GM21360 (cell line): ENCODE data around the gene TTC1.
"Not testable (repeated sequence)": the region's sequence is repeated elsewhere in the genome, so short reads cannot be mapped to it uniquely, and the experiment has no call there.

Experiments used
- ATAC-seq: cut with Tn5 transposase; IDR thresholded peaks from one replicate; pipeline ENCODE4 v1.9.1; 2021; ENCODE audit warnings: mild to moderate bottlenecking, moderate library complexity; ENCODE audit not compliant: unreplicated experiment

TTC1 gene

DNA sequence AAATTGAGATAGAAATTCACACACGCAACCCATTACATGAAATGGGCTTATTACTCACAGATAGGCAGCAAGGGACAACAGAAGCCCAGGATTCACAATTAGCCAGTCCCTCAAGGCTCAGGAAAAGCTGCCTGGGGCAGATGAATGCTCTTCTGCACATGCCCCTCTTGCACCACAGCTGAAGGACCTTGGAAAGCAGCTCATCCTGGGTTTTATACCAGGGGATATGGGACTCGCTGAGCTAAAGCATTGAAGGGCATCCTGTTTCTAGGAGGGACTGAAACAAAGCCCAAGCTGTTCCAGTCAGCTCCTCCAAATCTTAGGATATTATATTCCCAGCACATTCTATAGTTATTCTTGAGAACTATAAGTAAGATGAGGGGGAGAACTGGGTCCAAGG lies 15.7 kb upstream of the TTC1 start:
- no peak for ATAC-seq

GRCh38 chr5:159995907-159996306 lies 13.0 kb upstream of the TTC1 start:
- ATAC-seq: no peak

DNA sequence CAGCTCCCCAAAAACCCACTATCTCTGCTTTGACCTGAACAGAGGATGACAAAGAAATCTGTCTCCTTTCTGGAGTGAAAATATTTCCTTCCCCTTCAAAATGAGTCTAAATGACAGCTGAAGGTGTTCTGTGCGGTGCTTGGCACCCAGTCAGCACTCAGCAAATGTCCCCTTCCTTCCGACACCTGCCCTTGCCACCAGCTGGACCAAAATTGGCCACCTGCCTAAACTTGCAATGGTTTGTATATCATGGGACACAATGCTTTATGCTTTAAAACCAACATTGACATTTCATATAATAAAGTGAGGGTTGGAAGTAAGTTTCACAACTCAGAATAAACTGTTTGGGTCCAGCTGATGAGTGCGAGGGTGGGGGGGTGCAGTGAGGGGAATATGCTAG lies 7.5 kb upstream of the TTC1 start:
- ATAC-seq: no peak

- ATAC-seq: no peak
Observed at GRCh38 chr5:160007514-160007913, 1.4 kb upstream of the TTC1 start.

DNA sequence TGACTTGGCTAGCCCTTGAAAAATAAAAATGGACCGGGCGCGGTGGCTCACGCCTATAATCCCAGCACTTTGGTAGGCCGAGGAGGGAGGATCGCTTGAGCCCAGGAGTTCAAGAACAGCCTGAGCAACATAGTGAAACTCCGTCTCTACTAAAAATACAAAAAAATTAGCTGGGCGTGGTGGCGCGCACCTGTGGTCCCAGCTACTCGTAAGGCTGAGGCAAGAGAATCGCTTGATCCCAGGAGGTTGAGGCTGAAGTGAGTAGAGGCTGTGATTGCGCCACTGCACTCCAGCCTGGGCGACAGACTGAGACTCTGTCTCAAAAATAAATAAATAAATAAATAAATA lies 436 bp upstream of the TTC1 start:
- ATAC-seq: not testable (repeated sequence)

DNA sequence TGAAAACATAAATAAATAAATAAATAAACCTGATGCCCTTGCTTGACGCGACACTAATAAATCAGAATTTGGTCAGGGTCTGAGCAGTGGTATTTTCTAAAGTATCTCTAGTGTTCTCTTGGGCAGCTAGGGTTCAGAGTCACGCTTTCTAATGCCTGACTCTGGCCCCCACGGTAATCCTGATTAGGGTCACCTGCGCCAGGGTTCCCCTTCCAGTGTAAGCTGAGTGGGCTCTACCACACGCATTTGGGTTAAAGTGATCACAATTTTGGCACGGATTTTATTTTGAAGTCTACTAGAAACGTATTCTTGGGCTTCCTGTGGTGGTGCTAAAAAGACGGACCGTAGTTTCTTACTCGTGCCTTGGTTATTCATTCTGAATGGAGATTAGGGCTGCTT lies 651 bp downstream of the TTC1 start:
- peak; percentile 9 for ATAC-seq

GRCh38 chr5:160011471-160011870 lies 2.5 kb downstream of the TTC1 start:
- ATAC-seq: no peak

GRCh38 chr5:160014197-160014596 lies 5.3 kb downstream of the TTC1 start:
- ATAC-seq: not testable (repeated sequence)

GRCh38 chr5:160018945-160019625 lies 10.1 kb downstream of the TTC1 start:
- ATAC-seq: no peak

GRCh38 chr5:160020266-160020770 lies 11.4 kb downstream of the TTC1 start:
- ATAC-seq: no peak

- ATAC-seq: no peak
Observed at GRCh38 chr5:160020964-160021363, 12.0 kb downstream of the TTC1 start.

DNA sequence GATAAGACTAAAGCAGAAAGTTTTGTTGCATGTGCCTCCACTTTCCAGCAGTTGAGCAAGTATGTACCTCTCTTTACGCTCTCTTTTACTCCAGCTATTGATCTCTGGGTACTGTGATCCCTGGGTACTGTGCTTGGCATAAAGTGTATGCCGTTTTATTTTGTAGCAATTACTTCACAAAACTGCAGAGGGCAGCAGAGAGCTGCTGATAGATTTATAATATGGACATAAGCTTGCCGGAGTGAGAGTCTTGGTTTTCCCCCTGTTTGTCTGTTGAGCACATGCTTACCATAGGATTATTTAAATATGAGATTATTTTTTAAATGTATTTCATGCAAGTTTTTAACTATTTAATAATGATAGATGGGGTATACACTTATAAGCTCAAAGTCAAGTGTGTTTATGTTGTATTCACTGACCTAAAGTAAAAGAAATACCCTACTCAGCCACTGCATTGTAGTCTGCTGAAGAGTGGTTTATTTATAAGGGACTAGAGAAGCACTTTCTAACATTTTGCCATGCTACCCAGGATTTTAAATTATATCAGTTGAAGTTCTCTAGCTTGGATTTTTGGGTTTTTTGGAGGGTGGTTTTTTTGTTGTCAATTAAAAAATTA lies 13.0 kb downstream of the TTC1 start:
- ATAC-seq: peak; percentile 95

- ATAC-seq: no peak
Observed at GRCh38 chr5:160023007-160023907, 14.3 kb downstream of the TTC1 start.

GRCh38 chr5:160023908-160024630 lies 15.1 kb downstream of the TTC1 start:
- no peak for ATAC-seq

GRCh38 chr5:160029004-160029403 lies 20.1 kb downstream of the TTC1 start:
- no peak for ATAC-seq

GRCh38 chr5:160029540-160030139 lies 20.7 kb downstream of the TTC1 start:
- no peak for ATAC-seq

DNA sequence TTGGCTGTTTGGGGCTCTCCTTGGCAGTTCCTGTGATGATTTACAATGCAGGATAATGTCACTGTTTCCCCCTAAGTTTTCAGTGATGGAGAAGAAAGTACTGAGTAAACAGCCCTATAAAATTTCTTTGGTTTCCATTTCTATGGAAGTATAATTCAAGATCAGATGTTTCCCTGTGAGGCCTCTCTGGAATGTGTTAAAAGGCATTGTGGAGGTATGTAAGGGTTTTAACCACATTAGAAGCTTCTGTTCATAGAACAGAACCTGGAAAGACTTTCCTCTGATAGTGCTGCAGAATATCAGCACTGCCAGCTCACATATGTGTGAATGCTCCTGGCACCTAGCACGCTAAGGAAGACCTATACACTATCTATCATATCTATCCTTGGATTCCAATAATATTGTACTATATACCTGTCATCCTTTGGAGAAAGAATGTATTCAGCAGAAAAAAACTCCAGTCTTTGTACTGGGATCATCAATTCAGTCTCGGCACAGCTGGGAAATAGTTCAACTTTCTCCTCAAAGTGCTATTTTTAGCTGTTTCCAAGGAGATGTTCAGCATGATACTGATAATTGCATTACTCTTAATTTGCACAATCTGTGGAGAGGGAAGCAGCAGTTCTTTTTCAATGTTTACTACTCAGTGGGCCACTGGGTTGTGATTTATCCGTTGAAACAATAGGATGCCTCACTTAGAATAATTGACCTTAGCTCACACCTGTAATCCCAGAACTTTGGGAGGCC lies 21.9 kb downstream of the TTC1 start:
- ATAC-seq: no peak

DNA sequence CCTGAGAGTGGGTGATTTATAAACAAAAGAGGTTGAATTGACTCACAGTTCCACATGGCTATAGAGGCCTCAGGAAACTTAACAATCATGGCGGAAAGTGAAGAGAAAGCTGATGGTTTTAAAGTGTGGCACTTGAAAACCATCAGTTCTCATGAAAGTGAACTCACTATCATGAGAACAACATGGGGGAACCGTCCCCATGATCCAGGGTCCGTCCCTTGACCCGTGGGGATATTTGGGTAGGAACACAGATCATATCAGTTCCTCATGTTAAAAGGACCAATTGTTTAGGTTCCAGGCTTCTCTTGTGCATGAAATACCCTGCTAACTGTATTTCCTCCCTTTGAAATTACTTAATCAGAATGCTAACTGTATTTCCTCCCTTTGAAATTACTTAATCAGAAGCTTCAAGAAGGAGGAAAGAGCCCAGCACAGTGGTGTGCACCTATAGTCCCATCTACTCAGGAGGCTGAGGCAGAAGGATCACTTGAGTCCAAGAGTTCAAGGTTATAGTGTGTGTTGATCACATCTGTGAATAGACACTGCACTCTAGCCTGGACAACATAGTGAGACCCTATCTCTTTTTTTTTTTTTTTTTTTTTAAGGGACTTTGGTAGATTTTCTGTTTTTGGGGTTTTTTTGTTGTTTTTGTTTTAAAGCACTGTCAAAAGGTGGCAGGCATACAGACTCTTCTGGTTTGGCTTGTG lies 24.8 kb downstream of the TTC1 start:
- no peak for ATAC-seq

GRCh38 chr5:160036243-160036642 lies 27.3 kb downstream of the TTC1 start:
- ATAC-seq: no peak
